ENCODE measurements around the gene ZBTB5.
"Not testable (repeated sequence)": the region's sequence is repeated elsewhere in the genome, so short reads cannot be mapped to it uniquely, and the experiment has no call there.

The ZBTB5 gene

DNA sequence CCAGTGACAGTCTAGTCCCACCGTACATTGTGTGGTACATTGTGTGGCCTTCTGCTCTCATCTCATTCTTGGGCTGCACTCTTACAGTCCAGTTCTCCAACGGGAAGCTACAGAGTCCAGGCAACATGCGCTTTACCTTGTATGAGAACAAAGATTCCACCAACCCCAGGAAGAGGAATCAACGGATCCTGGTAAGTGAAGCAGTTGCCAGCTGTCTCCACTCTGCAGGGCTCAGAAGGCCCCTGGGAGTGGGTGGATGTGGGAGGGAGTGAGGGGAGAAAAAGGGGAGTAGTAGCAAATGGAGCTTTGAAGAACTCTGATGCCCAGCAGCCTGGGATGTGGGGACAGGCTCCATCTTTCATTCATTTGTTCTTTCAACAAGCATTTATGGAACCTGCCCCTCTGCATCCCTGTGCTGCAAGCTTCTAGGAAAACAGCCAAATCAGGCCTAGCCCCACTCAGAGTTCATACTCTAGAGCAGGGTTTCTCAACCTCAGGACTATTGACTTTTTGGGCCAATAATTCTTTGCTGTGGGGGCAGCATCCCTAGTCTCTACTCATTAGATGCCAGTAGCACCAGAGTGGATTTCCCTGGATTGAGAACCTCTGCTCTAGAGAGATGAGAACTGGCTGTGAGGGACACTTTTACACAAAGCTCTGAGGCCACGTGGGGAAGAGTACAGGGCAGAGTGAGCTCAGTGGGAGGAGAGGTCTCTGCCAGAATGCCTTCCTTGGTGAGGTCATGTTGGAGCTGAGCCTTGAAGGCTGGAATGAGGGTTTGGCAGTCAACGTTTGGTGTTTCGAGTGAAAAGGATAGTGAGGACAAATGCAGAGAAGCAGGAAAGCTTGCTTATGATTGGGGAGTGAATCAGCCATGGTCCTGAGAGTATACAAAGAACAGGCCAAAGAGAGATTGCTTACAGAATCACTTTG is 21.6 kb upstream of the ZBTB5 start:
- no peak for DNase-seq (ENCODE audit: low read depth in 3 of 3, low spot score in 1 of 3)

DNA sequence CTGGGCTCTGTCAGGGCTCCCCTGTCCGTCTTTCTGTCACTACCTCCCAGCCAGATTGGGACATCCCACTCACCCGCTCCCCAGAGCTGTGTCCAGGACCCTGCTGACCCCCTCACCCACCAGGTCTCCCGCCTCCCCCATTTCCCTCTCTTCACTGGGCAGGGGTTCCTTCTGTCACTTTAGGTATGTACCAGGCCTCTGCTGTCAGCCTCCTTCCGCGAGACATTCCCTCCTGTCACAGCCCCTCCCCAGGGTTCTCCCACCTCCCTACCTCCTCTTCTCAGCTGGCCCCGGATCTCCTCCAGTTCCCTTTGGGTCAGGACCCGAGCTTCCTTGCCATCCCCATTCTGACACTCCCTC is 21.0 kb upstream of the ZBTB5 start:
- DNase-seq (ENCODE audit: low read depth in 3 of 3, low spot score in 1 of 3) = no peak

DNA sequence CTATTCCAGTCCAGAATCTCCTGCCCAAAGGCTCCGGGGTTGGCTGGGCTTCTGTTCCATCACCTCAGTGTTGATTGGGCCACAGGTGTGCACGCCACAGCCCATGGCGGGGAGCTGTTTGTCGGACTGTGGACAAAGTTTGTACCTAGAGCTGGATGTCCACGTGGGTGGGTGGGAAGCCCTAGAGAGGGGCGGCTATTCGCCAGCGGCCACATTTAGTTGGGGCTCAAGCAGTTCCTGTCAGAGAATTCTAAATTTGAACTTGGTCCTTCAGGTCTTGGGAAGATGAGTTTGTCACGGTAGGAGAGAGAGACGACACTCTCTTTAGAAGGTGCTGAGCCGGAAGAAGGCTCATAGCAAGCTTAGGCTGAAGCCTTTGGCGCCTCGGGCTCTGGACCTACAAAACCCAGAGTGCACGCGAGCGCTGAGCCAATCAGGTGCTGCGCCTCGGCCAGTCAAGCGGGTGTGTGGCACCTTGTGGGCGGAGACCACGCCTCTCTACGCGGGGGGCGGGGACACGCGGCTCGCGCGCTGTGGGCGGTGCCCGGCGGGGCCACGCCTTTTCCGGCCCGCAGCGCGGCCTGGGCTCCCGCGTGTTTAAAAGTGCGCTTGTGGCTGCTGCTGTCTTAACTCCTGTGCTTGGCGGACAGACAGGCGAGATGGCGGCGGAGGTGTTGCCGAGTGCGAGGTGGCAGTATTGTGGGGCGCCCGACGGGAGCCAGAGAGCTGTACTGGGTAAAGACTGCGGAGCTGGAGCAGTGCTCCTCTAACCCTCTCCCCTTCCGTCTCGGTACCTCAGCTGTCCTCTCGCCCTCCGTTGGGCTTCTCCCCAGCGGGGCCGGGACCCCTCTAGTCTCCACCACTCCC is 20.4 kb upstream of the ZBTB5 start, which contains the start of gene POLR1E:
Gene POLR1E, plus strand, starts transcription at position 560 of the 867 bp plus-strand sequence. Its CDS starts 100 bp downstream, at position 660.
- peak; percentile 88 to 98 (median 95) for DNase-seq (ENCODE audit: low read depth in 3 of 3, low spot score in 1 of 3)

DNA sequence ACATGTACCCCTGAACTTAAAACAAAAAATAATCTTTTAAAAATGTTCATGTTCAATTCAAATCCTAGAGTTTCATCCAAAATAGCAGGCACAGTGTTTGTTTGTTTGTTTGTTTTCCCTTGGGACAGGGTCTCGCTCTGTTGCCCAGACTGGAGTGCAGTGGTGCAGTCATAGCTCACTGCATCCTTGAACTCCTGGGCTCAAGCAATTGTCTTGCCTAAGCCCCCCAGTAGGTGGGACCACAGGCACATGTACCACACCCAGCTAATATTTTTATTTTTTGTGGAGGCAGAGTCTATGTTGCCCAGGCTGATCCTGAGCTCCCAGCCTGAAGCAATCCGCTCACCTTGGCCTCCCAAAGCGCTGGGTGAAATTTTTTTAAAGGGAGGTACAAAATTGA is 15.5 kb upstream of the ZBTB5 start:
- DNase-seq (ENCODE audit: low read depth in 3 of 3, low spot score in 1 of 3) = no peak

DNA sequence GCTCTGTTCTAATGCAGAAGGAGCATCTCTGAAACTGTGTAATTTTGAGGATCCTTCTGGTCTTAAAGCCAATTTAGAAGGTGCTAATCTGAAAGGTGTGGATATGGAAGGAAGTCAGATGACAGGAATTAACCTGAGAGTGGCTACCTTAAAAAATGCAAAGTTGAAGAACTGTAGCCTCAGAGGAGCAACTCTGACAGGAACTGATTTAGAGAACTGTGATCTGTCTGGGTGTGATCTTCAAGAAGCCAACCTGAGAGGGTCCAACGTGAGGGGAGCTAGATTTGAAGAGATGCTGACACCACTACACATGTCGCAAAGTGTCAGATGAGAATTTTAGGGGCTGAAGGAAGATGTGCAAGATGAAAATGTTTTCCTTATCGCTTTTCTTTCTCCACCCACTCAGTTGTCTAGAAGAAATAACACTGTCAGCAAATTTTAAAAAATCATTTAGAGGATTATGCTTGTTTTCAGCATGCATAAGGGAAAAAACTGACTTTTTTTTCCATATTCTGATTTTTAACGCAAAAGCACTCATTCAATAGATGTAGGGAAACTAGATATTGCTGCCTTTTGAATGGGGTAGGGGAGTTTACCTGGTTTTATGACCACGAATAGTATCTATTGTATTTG is 12.9 kb upstream of the ZBTB5 start:
- DNase-seq (ENCODE audit: low read depth in 3 of 3, low spot score in 1 of 3) = not testable (repeated sequence)

DNA sequence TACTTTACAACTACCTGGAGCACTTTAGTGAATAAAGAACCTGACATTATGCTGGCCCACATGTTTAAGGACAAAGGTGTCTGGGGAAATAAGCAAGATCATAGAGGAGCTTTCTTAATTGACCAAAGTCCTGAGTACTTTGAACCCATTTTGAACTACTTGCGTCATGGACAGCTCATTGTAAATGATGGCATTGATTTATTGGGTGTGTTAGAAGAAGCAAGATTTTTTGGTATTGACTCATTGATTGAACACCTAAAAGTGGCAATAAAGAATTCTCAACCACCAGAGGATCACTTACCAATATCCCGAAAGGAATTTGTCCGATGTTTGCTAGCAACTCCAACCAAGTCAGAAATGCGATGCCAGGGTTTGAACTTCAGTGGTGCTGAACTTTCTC is 12.2 kb upstream of the ZBTB5 start:
- not testable (repeated sequence) for DNase-seq (ENCODE audit: low read depth in 3 of 3, low spot score in 1 of 3)

DNA sequence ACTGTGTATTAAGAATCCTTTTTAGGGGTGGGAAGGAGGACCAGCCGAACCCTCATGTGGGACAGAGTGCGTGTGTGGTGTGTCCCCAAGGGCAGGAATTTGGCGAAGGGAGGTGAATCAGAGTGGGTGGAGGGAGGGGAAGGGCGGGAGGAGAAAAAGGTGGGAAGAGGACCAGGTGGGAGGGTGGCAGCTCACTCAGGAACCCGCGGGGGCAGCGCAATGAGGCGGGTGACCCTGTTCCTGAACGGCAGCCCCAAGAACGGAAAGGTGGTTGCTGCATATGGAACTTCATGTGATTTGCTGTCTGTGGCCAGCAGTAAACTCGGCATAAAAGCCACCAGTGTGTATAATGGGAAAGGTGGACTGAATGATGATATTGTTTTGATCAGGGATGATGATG is 11.7 kb upstream of the ZBTB5 start:
- no peak for DNase-seq (ENCODE audit: low read depth in 3 of 3, low spot score in 1 of 3)

DNA sequence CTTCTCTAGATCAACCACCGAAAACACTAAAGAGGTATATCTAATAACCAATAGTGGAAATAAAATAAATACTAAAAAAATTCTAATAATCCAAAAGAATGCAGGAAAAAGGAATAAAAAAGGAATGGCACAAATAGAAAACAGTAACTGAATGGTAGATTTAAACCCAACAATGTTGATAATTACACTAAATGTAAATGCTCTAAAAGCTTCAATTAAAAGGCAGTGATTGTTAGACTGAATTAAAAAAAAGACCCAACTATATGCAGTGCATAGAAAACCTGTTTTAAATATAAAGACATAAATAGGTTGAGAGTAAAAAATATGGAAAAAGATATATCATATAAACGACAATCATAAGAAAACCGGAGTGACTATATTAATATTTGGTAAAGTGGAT is 9.2 kb upstream of the ZBTB5 start:
- no peak for DNase-seq (ENCODE audit: low read depth in 3 of 3, low spot score in 1 of 3)

DNA sequence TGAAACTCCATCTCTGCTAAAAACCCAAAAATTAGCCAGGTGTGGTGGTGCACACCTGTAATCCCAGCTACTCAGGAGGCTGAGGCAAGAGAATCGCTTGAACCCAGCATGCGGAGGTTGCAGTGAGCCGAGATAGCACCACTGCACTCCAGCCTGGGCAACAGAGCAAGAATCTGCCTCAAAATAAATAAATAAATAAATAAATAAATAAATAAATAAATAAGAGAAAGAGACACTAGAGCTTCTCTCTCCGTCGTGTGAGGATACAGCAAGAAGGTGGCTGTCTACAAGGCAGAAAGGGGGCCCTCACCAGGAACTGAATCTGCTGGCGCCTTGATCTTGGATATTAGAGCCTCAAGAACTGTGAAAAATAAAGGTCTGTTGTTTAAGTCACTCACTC is 8.7 kb upstream of the ZBTB5 start:
- not testable (repeated sequence) for DNase-seq (ENCODE audit: low read depth in 3 of 3, low spot score in 1 of 3)

DNA sequence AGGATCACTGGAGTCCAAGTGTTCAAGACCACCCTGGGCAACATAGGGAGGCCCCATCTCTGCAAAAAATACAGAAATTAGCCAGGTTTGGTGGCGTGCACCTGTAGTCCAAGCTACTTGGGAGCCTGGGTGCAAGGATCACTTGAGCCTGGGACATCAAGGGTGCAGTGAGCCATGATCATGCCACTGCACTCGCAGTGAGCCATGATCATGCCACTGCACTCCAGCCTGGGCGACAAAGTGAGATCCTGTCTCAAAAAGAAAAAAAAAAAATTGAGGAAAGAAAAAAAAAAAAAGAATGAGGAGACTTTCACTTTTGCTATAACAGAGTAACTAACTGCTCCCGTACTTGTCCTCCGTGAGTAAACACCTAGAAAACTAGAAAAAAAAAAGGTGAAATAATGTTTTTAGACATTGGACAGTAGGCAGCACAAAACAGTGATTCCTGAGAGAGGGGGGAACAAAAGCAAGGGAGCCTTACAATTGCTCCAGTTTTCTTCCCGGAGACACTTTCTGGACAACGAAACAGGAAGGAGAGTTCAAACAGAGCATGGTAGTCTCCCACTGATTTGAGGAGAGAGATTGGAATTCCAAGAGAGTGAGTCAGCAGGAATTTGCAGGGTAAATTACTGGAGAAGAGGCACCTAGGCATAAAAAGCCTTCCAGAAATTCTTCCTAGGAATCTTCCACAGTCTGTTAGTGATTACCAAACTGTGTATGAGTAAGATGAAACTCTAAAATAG is 6.9 kb upstream of the ZBTB5 start:
- DNase-seq (ENCODE audit: low read depth in 3 of 3, low spot score in 1 of 3) = no peak

DNA sequence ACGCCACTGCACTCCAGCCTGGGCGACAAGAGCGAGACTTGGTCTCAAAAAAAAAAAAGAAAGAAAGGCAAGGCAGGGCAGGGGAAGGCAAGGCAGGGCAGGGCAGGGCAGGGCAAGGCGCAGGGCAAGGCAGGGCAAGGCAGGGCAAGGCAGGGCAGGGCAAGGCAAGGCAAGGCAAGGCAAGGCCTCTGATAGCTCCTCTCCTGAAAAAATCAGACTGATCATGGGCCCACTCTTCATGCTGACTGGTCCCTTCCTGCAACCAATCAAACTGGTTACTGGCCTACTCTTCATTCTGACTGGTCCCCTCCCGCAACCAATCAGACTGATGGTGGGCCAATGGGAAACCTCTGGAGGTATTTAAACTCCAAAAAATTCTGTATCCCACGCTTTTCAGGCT is 3.4 kb upstream of the ZBTB5 start:
- no peak for DNase-seq (ENCODE audit: low read depth in 3 of 3, low spot score in 1 of 3)

DNA sequence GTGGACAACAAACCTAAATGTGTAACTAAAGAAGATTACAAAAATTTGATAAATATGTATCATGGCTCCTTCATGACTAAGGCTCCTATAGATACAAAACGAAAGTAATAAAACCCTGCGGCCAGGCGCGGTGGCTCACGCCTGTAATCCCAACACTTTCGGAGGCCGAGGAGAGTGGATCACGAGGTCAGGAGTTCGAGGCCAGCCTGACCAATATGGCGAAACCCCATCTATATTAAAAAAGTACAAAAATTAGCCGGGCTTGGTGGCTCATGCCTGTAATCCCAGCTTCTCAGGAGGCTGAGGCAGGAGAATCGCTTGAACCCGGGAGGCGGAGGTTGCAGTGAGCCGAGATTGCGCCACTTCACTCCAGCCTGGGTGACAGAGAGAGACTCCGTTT is 2.3 kb upstream of the ZBTB5 start:
- DNase-seq (ENCODE audit: low read depth in 3 of 3, low spot score in 1 of 3) = not testable (repeated sequence)

DNA sequence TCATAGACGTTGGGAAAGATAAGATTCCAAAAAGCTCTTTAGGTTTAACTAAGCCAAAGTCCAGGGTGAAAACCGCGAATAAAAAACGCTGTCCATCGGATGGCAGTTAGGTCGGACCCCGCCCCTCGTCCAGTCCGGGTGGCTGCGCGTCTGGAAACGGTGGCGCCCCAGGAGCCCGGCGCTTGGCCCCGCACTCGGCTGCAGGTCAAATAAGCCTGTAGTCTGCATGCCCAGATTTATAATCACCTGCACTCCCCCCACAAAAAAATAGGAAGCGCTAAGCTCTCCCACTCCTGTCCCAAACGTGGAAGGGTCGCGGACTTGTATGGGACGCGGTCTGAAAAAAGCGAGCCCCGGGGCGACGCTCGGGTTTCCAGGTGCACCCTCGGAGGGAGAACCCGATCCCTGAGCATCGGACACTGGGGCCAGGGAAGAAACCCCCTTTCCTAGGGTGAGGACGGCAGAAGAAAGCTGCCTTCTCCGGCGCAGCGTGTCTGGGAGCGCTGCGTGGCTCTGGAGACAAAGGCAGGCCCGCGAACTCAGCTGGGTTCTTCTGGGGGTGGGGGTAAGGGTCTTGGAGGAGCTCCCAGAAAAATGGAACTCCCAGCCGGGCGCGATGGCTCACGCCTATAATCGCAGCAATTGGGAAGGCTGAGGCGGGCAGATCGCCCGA is 923 bp upstream of the ZBTB5 start:
- DNase-seq (ENCODE audit: low read depth in 3 of 3, low spot score in 1 of 3) = peak in 1 of 3 donors; percentile 14

DNA sequence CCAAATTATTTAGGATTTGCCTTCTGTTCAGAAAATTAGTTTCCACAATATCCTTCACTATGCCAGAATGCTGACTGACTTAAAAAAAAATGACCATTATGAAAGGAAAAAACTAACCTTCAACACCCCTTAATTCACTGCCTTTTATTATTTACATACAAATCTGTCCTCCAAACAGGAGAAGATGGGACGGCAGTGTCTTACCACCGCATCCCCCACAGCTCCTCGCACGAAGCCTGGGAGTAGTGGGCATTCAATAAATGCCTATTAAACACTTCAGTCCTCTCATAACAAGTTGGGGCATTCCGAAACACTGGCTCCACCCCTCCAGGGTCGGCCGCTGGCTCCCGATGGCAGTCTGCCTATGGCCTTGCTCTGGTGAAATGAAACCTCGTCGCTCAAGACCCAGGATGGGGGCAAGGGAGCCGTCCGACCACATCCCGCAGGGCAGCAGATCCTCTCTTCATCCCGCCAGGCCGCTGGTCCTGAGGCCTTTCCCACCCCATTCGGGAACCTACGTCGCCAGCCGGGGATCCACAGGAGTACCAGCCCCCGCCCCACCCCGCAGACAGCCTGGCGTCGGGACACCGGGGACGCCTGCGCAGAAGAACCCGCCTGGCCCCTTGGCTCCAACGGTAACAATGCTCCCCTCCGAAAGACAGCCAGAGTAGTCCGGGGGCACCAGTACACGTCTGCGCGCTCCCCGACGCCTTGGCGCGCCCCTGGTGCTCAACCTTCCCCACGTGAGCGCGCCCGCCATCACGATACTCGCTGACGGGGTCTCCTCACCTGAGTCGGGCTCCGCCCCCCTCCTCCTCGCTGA is 613 bp downstream of the ZBTB5 start:
- peak; percentile 9 to 44 (median 17) for DNase-seq (ENCODE audit: low read depth in 3 of 3, low spot score in 1 of 3)

DNA sequence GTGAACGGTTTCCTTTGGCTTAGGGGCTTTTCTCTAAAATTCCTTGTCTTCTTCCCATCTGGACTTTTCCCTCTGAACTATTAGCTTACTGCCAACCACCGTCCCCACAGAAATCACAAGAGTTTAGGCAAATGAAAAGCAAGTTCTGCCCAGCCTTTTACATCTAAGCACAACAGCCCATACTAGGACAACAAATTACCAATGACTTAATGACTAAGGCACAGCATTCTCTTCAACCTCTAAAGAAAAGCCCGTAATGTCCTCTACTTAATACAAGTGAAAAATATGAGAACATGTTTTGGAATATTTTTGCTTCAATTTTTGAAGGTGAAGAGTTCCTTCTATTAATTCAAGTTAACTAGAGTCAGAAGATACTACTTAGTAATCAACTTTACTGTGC is 1.2 kb downstream of the ZBTB5 start:
- DNase-seq (ENCODE audit: low read depth in 3 of 3, low spot score in 1 of 3) = no peak

DNA sequence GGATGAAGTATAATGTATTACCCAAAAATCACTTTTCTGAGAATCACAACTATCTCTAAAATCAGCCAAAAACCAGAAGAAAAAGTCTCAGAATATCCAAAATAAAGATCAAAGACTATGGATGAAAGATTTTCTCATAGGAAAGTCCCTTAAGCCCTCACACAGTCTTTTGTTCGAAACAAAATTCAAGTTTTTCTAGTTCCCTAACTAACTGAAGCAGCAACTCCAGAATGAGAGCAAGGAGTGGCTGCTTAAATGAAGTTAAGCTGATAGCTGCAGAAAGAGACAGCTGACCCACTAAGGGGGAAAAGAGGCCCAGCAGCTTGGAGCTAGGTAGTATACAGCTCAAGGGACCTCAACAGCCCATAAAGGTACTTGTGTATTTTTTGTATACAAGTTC is 8.4 kb downstream of the ZBTB5 start:
- DNase-seq (ENCODE audit: low read depth in 3 of 3, low spot score in 1 of 3) = no peak

DNA sequence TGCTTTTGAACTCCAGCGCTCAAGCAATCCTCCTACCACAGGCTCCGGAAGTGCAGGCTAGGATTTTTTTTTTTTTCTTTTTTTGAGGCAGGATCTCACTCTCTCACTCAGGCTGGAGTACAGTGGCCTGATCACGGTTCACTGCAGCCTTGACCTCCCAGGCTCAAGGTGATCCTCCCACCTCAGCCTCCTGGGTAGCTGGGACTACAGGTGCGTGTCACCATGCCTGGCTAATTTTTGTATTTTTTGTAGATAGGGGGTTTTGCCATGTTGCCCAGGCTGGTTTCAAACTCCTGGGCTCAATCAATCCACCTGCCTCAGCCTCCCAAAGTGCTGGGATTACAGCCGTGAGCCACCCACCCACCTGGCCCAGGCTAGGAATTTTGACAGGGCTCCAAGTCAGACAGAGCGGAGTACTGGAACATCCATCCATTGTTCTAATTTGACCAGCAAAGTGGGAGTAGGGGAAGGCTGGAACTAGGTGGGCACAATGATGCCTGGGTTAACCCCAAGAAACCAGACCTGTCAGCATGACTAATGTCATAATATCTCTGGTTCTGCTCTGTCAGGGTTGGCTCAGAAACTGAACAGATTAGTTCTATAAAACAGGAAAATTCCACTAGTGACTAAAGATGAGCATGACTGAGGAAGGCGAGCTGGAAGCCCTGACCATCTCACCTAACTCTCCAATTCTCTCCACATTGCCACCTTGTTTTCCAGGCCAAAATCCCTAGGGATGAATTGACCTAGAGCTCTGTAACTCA is 9.2 kb downstream of the ZBTB5 start:
- no peak for DNase-seq (ENCODE audit: low read depth in 3 of 3, low spot score in 1 of 3)

DNA sequence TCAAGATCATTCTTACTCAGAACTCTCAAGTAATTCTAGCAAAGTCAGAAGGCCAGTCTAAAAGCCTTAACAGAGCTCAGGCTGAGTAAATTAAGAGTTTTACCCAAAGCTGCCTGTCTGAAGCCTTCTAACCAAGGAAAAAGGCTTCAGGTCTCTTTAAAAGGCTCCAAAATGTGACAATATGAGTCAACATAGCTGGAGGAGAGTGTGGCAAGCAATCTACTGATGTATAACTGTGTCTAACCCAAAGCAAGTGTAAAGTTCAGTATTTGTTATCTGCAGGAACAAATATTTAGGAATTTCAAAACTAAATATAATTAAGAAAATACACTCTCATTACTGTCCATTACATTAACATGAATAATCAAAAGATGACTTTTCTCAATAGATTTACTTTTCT is 11.0 kb downstream of the ZBTB5 start:
- no peak for DNase-seq (ENCODE audit: low read depth in 3 of 3, low spot score in 1 of 3)

DNA sequence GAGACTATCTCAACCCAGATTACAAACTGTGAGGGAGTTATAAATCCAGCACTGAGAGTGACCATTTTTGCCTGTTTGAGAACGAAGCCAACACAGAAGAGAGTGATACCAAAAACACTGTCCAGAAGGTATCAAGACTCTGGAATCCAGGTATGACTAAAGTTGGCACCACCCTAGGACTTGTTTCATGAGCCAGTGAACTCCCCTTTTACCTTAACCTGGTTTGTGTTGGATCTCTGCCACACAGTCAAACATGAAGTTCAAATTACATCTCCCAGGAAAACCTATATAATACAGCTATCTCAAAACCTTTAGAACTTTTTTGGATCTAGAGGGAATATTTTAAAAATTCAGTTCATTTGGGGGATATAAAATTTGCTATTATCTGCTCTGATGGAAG is 11.4 kb downstream of the ZBTB5 start:
- no peak for DNase-seq (ENCODE audit: low read depth in 3 of 3, low spot score in 1 of 3)
